ENCODE results near the gene SERPINA1. TPM values are rescaled to one million over a fixed set of nuclear protein-coding genes. Genes with fewer than 3 reads are reported as not detected.

The SERPINA1 gene
- total RNA-seq, 1 experiment from 2014 or later, result 9.1 TPM

DNA sequence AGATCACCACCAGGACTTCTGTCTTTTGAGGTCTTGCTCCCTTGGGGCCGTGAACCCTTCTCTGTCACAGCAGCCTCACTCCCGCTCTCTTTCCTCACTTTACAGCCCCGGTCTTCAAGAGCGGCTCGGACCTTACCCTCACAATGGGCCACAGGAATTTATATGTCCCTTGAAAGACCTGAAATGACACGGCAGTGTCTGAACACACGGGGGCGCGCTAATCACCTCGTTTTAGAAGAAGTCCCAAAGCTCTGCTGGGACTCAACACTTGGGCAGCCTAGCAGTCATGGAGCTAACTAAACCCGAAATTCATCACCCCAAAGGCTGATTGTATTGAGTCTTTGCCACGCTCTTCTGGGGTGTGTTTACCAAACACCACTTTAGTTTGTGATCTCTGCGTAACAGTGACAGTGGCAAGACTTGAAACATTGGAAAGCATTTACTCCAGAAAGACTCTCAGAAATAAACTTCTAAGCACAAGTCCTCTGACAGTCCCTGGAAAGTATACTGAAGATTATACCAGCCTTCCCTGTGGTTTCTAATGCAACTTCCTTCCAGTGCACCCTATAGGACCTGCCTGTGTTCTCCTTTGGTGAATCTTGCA, 35.2 kb upstream of the SERPINA1 start:
- Histone ChIP-seq H2AFZ (ENCODE audit: low read depth, low read length, poor library complexity, severe bottlenecking) (peak overlapping the region; percentile 20), H3K4me2 (ENCODE audit: low read length) (peak overlapping the region; percentile 66), H3K9ac (ENCODE audit: low read length) (no peak overlapping the region), H3K79me2 (ENCODE audit: insufficient read depth, low read length) (no peaks in the 10 kb centered on the region), H3K4me1 (ENCODE audit: control insufficient read depth in 1 of 2, insufficient read depth in 2 of 2, low read length in 2 of 2) (peaks cover 0 to 6% of the 10 kb centered on the region in 2 experiments; a peak in 1 of 4 replicates), H3K36me3 (ENCODE audit: control insufficient read depth in 1 of 2, insufficient read depth in 2 of 2, low read length in 2 of 2) (no peaks in the 10 kb centered on the region), H3K27me3 (ENCODE audit: insufficient read depth, low read length) (peaks cover 10% of the 10 kb centered on the region), H3K27ac (ENCODE audit: low read depth, low read length) (no peak overlapping the region), H4K20me1 (ENCODE audit: insufficient read depth) (no peaks in the 10 kb centered on the region), H3K9me2 (ENCODE audit: insufficient read depth) (no peaks in the 10 kb centered on the region), H3K4me3 (replicated peaks in 1 of 2; ENCODE audit: low read depth in 1 of 2, low read length in 2 of 2) (no peak overlapping the region), H3K9me3 (ENCODE audit: control insufficient read depth in 1 of 2, insufficient read depth in 1 of 2, low read depth in 1 of 2, low read length in 2 of 2) (no peaks in the 10 kb centered on the region)
- ChIA-PET RAD21 (ENCODE audit: low non-redundant PET in 1 of 2, low total read pairs in 2 of 2, uncharacterized antibody in 2 of 2, unreplicated experiment in 2 of 2) (interaction anchor here (0.7 to 0.9 kb wide), 3 partner anchors 10 to 248 kb away, joined by 3 to 4 read pairs (median 3); no protein-coding TSS in a partner anchor), CTCF (interaction anchor here (0.6 to 3.7 kb wide), 14 partner anchors 9 to 295 kb away, joined by 3 to 31 read pairs (median 4); no protein-coding TSS in a partner anchor), POLR2A (no interaction called here)
- DNase-seq (ENCODE audit: low read depth, low spot score) (peak; percentile 75), ATAC-seq (peak; percentile 99)
- TF ChIP-seq SP1 (IDR thresholded peaks at IDR 0.05; ENCODE audit: low read depth), result no peak
- TF ChIP-seq POLR2A (IDR thresholded peaks at IDR 0.05; ENCODE audit: borderline replicate concordance, extremely low read depth, insufficient read depth, insufficient read length), result no peak
- no peak for TF ChIP-seq TCF7L2 (IDR thresholded peaks at IDR 0.05; ENCODE audit: borderline replicate concordance, extremely low read depth, insufficient read depth, insufficient read length)
- TF ChIP-seq, protein P1, sequence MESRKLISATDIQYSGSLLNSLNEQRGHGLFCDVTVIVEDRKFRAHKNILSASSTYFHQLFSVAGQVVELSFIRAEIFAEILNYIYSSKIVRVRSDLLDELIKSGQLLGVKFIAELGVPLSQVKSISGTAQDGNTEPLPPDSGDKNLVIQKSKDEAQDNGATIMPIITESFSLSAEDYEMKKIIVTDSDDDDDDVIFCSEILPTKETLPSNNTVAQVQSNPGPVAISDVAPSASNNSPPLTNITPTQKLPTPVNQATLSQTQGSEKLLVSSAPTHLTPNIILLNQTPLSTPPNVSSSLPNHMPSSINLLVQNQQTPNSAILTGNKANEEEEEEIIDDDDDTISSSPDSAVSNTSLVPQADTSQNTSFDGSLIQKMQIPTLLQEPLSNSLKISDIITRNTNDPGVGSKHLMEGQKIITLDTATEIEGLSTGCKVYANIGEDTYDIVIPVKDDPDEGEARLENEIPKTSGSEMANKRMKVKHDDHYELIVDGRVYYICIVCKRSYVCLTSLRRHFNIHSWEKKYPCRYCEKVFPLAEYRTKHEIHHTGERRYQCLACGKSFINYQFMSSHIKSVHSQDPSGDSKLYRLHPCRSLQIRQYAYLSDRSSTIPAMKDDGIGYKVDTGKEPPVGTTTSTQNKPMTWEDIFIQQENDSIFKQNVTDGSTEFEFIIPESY (IDR thresholded peaks at IDR 0.05; ENCODE audit: extremely low read depth, insufficient replicate concordance, low read length), result no peak
- TF ChIP-seq, protein P2, sequence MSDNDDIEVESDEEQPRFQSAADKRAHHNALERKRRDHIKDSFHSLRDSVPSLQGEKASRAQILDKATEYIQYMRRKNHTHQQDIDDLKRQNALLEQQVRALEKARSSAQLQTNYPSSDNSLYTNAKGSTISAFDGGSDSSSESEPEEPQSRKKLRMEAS (IDR thresholded peaks at IDR 0.05), result peak; percentile 33; the same call in 1 of the 2 replicates
- TF ChIP-seq POLR2AphosphoS5 (IDR thresholded peaks at IDR 0.05; ENCODE audit: low read depth, low read length), result no peak
- no peak for TF ChIP-seq ZNF274 (IDR thresholded peaks at IDR 0.05; ENCODE audit: low read depth, low read length)
- no peak for TF ChIP-seq EZH2 (IDR thresholded peaks at IDR 0.05)
- no peak for TF ChIP-seq ZFX (IDR thresholded peaks at IDR 0.05)
- no peak for TF ChIP-seq EGR1 (IDR thresholded peaks at IDR 0.05; ENCODE audit: low read depth)
- TF ChIP-seq, protein P3, sequence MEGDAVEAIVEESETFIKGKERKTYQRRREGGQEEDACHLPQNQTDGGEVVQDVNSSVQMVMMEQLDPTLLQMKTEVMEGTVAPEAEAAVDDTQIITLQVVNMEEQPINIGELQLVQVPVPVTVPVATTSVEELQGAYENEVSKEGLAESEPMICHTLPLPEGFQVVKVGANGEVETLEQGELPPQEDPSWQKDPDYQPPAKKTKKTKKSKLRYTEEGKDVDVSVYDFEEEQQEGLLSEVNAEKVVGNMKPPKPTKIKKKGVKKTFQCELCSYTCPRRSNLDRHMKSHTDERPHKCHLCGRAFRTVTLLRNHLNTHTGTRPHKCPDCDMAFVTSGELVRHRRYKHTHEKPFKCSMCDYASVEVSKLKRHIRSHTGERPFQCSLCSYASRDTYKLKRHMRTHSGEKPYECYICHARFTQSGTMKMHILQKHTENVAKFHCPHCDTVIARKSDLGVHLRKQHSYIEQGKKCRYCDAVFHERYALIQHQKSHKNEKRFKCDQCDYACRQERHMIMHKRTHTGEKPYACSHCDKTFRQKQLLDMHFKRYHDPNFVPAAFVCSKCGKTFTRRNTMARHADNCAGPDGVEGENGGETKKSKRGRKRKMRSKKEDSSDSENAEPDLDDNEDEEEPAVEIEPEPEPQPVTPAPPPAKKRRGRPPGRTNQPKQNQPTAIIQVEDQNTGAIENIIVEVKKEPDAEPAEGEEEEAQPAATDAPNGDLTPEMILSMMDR (IDR thresholded peaks at IDR 0.05 in 2 of 3, conservative IDR thresholded peaks at IDR 0.05 in 1 of 3; ENCODE audit: borderline replicate concordance in 1 of 3, insufficient read depth in 1 of 3, low read depth in 2 of 3, low read length in 2 of 3), result peak; percentile 80 to 83 (median 82)
- TF ChIP-seq RAD21 (IDR thresholded peaks at IDR 0.05; ENCODE audit: low read depth), result peak; percentile 74
- TF ChIP-seq FOSL1 (IDR thresholded peaks at IDR 0.05; ENCODE audit: low read depth), result no peak
- no peak for TF ChIP-seq CEBPB (IDR thresholded peaks at IDR 0.05; ENCODE audit: low read depth)
- TF ChIP-seq JUND (IDR thresholded peaks at IDR 0.05), result no peak
- TF ChIP-seq ELF1 (IDR thresholded peaks at IDR 0.05; ENCODE audit: borderline replicate concordance, low read depth), result no peak
- TF ChIP-seq, protein P4, sequence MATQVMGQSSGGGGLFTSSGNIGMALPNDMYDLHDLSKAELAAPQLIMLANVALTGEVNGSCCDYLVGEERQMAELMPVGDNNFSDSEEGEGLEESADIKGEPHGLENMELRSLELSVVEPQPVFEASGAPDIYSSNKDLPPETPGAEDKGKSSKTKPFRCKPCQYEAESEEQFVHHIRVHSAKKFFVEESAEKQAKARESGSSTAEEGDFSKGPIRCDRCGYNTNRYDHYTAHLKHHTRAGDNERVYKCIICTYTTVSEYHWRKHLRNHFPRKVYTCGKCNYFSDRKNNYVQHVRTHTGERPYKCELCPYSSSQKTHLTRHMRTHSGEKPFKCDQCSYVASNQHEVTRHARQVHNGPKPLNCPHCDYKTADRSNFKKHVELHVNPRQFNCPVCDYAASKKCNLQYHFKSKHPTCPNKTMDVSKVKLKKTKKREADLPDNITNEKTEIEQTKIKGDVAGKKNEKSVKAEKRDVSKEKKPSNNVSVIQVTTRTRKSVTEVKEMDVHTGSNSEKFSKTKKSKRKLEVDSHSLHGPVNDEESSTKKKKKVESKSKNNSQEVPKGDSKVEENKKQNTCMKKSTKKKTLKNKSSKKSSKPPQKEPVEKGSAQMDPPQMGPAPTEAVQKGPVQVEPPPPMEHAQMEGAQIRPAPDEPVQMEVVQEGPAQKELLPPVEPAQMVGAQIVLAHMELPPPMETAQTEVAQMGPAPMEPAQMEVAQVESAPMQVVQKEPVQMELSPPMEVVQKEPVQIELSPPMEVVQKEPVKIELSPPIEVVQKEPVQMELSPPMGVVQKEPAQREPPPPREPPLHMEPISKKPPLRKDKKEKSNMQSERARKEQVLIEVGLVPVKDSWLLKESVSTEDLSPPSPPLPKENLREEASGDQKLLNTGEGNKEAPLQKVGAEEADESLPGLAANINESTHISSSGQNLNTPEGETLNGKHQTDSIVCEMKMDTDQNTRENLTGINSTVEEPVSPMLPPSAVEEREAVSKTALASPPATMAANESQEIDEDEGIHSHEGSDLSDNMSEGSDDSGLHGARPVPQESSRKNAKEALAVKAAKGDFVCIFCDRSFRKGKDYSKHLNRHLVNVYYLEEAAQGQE (IDR thresholded peaks at IDR 0.05; ENCODE audit: low read depth), result no peak
- TF ChIP-seq CBX3 (IDR thresholded peaks at IDR 0.05; ENCODE audit: low read depth), result 0 out of 2 replicates have a peak, but pooled peaks have one; percentile 11
- no peak for TF ChIP-seq SRF (IDR thresholded peaks at IDR 0.05; ENCODE audit: low read depth)
- TF ChIP-seq, protein P5, sequence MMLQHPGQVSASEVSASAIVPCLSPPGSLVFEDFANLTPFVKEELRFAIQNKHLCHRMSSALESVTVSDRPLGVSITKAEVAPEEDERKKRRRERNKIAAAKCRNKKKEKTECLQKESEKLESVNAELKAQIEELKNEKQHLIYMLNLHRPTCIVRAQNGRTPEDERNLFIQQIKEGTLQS (IDR thresholded peaks at IDR 0.05), result no peak
- BruUV-seq (replicated peaks), result no TSS peak
- intact Hi-C loops (cut with micrococcal nuclease), result loop anchor here (1.0 to 10.0 kb wide), 3 partner anchors 258 to 1009 kb away; no protein-coding TSS in a partner anchor

Measured in HCT116 (cell line).